Liver (tissue), 9 donors: Measurements from ENCODE around the gene DPP6. TPM values are rescaled to one million over a fixed set of nuclear protein-coding genes. Genes with fewer than 3 reads are reported as not detected.

ENCODE experiments used
- DNase-seq: peaks from one replicate; pipeline ENCODE4 v3.0.0-alpha.2; 2017; ENCODE audit warnings: low spot score
- H3K27ac ChIP-seq, 2 donors: one replicate each; pipeline ENCODE4 v1.7.0; 2013; ENCODE audit warnings: inconsistent platforms in 2 of 2, low read length in 2 of 2, control low read depth in 1 of 2, low read depth in 1 of 2, mild to moderate bottlenecking in 1 of 2
- H3K27me3 ChIP-seq, 4 donors: one replicate each; pipeline versions ENCODE4 v1.6.1 to v1.7.0; 2013; ENCODE audit warnings: low read length in 3 of 4, inconsistent platforms in 1 of 4, mild to moderate bottlenecking in 1 of 4, moderate library complexity in 1 of 4; ENCODE audit not compliant: control insufficient read depth in 4 of 4, insufficient read depth in 4 of 4
- H3K36me3 ChIP-seq, 4 donors: one replicate each; pipeline versions ENCODE4 v1.6.1 to v1.7.0; 2013; ENCODE audit warnings: low read length in 3 of 4, mild to moderate bottlenecking in 3 of 4, low read depth in 1 of 4, moderate library complexity in 1 of 4; ENCODE audit not compliant: control insufficient read depth in 4 of 4, insufficient read depth in 3 of 4
- H3K4me1 ChIP-seq, 4 donors: one replicate each; pipeline versions ENCODE4 v1.6.1 to v1.7.0; 2013; ENCODE audit warnings: low read length in 3 of 4, mild to moderate bottlenecking in 3 of 4, moderate library complexity in 1 of 4; ENCODE audit not compliant: control insufficient read depth in 4 of 4, insufficient read depth in 4 of 4
- H3K4me3 ChIP-seq, 3 donors: one replicate each; pipeline versions ENCODE4 v1.6.1 to v1.7.0; 2013; ENCODE audit warnings: low read length in 3 of 3, control low read depth in 1 of 3, low read depth in 1 of 3, mild to moderate bottlenecking in 1 of 3
- H3K9ac ChIP-seq, 2 donors: one replicate each; pipeline ENCODE4 v1.7.0; 2013; ENCODE audit warnings: low read length in 2 of 2, mild to moderate bottlenecking in 2 of 2, moderate library complexity in 2 of 2, control low read depth in 1 of 2, low read depth in 1 of 2
- H3K9me3 ChIP-seq, 4 donors: one replicate each; pipeline versions ENCODE4 v1.6.1 to v1.7.0; 2013; ENCODE audit warnings: low read length in 3 of 4; ENCODE audit not compliant: control insufficient read depth in 4 of 4
- ATF3 ChIP-seq: IDR thresholded peaks from 2 replicates; pipeline ENCODE4 v1.6.1; 2016; ENCODE audit warnings: antibody characterized with exemption
- CTCF ChIP-seq: fragments of 150-350 bp; IDR thresholded peaks from 2 replicates; pipeline ENCODE4 v1.5.1; 2017; ENCODE audit warnings: improper control_type of control experiment, low read depth, low read length; ENCODE audit not compliant: missing input control
- EGR1 ChIP-seq, 2 donors: IDR thresholded peaks; 2 replicates each; pipeline ENCODE4 v1.6.1; 2016 to 2018; ENCODE audit warnings: antibody characterized with exemption in 2 of 2, low read depth in 2 of 2
- FOXA1 ChIP-seq: IDR thresholded peaks from 2 replicates; pipeline ENCODE4 v1.6.1; 2016; ENCODE audit warnings: antibody characterized with exemption
- HNF4A ChIP-seq, 2 donors: conservative IDR thresholded peaks; 2 replicates each; pipeline ENCODE4 v1.6.1; 2016; ENCODE audit warnings: antibody characterized with exemption in 2 of 2, mild to moderate bottlenecking in 2 of 2
- HNF4G ChIP-seq: IDR thresholded peaks from 2 replicates; pipeline ENCODE4 v1.6.1; 2016; ENCODE audit warnings: antibody characterized with exemption
- JUND ChIP-seq, 2 donors: IDR thresholded peaks; 2 replicates each; pipeline ENCODE4 v1.6.1; 2016; ENCODE audit warnings: antibody characterized with exemption in 2 of 2
- RAD21 ChIP-seq, 2 donors: IDR thresholded peaks; 2 replicates each; pipeline ENCODE4 v1.6.1; 2016; ENCODE audit warnings: antibody characterized with exemption in 2 of 2, mild to moderate bottlenecking in 2 of 2
- SP1 ChIP-seq: IDR thresholded peaks from 2 replicates; pipeline ENCODE4 v1.6.1; 2018; ENCODE audit warnings: antibody characterized with exemption, mild to moderate bottlenecking
- ZBTB33 ChIP-seq: IDR thresholded peaks from 2 replicates; pipeline ENCODE4 v1.6.1; 2016; ENCODE audit warnings: antibody characterized with exemption
- WGBS: extraction: QIAGEN DNeasy Blood & Tissue Kit; methylation state at CpG from one replicate; pipeline ENCODE4 v1.1.7; 2013; 5-methylcytosine and 5-hydroxymethylcytosine counted together
- polyA plus RNA-seq, 2 donors: library from polyadenylated mRNA; stranded (reverse) in 1 of 2; unstranded in 1 of 2; fragments of 200-250 nt in 1 of 2; fragments of >200 nt in 1 of 2; fragmentation: Nextera tagmentation in 1 of 2; extraction: Ambion mirVana in 1 of 2; gene quantifications; one replicate each; pipeline versions ENCODE4 v1.2.1 to v1.2.3, GENCODE V29; 2013 to 2015
- total RNA-seq, 2 donors: library from RNA; depleted of rRNA; stranded (reverse); fragments of >200 nt; gene quantifications; one replicate each; pipeline ENCODE4 v1.2.3, GENCODE V29; 2014
- donor health status: healthy.
- donor health status: healthy.
- donor health status: healthy.
- donor health status: healthy.
- donor health status: healthy.

The DPP6 gene
- total and polyA plus RNA-seq, 4 donors, result 0.01 TPM; not detected in 3

- Histone ChIP-seq H3K9ac (no peak overlapping the region), H3K4me1 (no peaks in the 10 kb centered on the region), H3K36me3 (no peaks in the 10 kb centered on the region), H3K4me3 (no peak overlapping the region), H3K9me3 (no peaks in the 10 kb centered on the region), H3K27me3 (no peaks in the 10 kb centered on the region), H3K27ac (no peak overlapping the region)
- DNase-seq, result no peak
- WGBS, result 79% methylated on average over 9 of the region's 9 CpGs
- TF ChIP-seq HNF4G (no peak), FOXA1 (no peak), ZBTB33 (no peak), RAD21 (IDR thresholded peaks at IDR 0.05) (no peak), HNF4A (conservative IDR thresholded peaks at IDR 0.05) (no peak), EGR1 (IDR thresholded peaks at IDR 0.05; ENCODE audit: low read depth in 2 of 2) (no peak), ATF3 (no peak), JUND (IDR thresholded peaks at IDR 0.05) (no peak), CTCF (no peak)
Measured at GRCh38 chr7:154430640-154431039, 378.4 kb downstream of the DPP6 start.

- no peaks in the 10 kb centered on the region for H3K4me1 ChIP-seq
- no peak overlapping the region for H3K4me3 ChIP-seq
- no peaks in the 10 kb centered on the region for H3K36me3 ChIP-seq
- 85% methylated on average over 9 of the region's 9 CpGs for WGBS
- TF ChIP-seq SP1, result no peak
- no peak for TF ChIP-seq ZBTB33
- H3K27ac ChIP-seq, result no peak overlapping the region
- H3K27me3 ChIP-seq, result no peaks in the 10 kb centered on the region
- no peak for DNase-seq
- H3K9me3 ChIP-seq, result no peaks in the 10 kb centered on the region
- H3K9ac ChIP-seq, result no peak overlapping the region
Measured at GRCh38 chr7:154431045-154431444, 378.8 kb downstream of the DPP6 start.
